Activated CD4-positive, alpha-beta T cell treated with anti-CD3 and anti-CD28 coated beads for 1 hour (primary cell): ENCODE data around the gene C6.
"Not testable (repeated sequence)": the region's sequence is repeated elsewhere in the genome, so short reads cannot be mapped to it uniquely, and the experiment has no call there.

Source experiments
- DNase-seq: peaks from one replicate; pipeline ENCODE4 v3.0.0-alpha.2; 2020

Gene C6

GRCh38 chr5:41196197-41196596 is 17.1 kb downstream of the C6 start:
- DNase-seq, result no peak

DNA sequence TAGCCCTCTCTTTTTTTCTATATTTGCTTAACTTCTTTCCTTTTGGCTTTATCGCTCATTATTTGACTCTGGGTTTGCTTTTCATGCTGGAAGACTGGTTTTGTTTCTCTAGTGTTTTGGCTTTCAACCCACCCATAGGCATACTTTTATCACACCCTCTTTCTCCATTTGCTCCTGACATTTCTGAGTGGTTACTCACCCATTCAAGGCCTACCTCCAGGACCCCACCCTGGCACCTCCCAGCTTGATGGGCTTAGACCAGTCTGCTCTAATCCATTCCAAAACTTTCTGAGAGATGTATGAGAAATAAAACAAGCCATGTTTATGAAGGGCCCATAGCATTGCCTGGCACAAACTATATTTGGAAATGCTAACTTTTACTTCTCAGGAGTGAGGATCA is 18.1 kb downstream of the C6 start:
- no peak for DNase-seq

GRCh38 chr5:41194339-41194738 is 19.0 kb downstream of the C6 start:
- no peak for DNase-seq

DNA sequence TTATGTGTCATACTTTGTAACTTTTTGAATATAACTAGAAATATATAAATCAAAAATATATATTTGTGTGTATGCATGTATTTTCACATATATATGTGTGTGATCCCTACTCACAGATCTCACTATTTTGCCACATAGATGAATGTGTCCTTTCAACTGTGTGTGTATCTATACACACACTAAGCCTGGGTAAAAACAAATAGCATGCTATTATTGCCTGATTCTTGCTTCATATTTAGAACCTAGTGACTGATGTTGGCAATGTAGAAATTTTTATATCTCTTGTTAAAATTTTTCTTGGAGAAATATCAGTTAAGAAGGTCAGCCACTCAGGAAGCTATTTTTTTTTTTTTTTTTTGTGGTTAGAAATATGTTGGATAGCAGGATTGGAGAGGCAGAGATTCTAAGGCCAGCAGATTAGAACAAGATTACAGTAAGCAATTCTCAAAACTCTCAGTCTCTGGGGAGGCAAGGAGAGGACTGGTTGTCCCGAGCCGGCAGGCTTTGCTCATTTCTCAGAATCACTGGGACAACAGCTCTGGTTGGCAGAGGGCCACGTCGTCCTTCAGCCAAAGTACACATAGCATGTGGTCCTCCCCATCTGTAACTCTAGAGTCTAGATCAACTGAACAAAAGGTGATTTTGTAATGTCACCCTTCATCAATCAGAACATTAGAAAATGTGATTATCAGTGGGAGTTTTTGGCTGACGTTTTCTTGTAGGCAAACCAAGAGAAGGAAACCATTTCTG is 19.7 kb downstream of the C6 start:
- no peak for DNase-seq

GRCh38 chr5:41191249-41191648 is 22.1 kb downstream of the C6 start:
- DNase-seq, result no peak

GRCh38 chr5:41186143-41186542 is 27.2 kb downstream of the C6 start:
- DNase-seq, result no peak

- not testable (repeated sequence) for DNase-seq
Measured at GRCh38 chr5:41183331-41183730, 30.0 kb downstream of the C6 start.

DNA sequence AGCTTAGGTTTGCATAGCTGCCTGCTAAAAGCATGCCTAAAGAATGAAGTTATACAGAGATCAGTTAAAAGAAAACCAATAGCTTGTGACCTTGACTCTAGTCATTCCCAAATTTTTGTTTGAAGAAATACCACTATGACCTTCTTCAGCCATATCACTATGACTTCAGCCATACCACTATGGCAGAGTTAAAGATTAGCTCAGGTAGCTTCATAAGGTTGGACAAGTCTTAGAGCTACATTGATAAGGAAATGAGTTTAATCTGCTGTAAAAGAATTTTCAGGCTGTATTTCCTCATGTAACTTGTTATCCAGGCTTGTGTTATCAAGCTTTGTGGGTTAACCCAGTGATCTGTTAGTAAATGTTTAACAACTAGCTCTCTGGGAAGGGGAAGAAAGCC is 30.7 kb downstream of the C6 start:
- no peak for DNase-seq

DNA sequence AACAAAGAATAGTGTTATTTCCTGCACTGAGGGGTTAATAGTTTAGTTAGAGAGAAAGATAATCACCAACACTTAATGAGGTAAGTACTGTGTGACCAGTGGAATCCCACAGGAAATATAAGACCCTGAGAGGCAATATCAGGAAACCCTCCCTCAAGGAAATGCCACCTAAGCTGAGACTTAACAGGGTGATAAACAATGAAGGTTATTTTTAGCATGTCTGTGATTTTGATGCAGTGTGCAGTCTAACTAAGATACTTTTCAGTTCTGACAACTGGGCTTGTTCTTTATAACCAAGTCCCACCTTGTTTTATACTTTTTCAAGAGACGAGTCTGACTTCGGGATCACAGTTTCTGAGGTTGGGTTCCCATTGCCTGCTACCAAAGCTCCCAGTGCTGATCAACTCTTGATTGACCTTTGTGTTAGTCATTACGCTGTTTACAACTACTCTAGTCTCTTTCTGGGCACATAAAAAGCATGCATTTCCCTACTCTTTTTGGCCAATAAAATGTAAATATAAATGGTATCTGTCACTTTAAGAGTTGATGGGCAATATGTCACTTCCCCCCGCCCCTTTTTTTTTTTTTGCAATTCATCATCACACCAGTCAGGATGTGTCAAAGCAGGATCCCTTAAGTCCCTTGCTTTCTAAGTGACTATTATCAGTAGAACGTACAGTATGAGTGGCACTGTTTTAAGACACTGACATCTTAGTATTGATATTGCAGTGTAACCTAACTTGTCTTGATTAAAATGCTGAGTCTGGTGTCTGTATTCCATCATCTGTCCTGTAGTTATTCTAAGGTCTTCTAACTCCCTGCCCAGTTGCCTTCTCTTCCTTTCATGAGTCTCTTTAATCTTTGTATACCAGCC is 31.4 kb downstream of the C6 start:
- no peak for DNase-seq

DNA sequence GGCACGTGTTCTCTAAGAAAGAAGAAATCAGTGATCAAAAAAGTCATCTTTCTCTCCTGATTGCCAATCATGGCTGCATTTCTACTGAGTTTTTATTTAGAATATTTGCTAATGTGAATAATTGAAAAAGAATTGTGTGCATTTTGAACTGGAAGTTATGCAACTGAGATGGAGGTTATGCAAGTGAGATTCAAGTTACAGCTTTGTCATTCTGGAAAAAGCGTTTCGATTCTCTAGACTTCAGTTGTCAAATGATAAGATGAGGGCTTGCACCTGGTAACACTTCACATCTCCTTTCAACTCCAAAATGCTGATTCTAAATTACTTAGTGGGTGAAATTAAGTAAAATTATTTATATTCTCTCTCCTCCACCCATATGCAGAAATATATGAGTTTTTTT is 36.4 kb downstream of the C6 start:
- DNase-seq, result no peak

DNA sequence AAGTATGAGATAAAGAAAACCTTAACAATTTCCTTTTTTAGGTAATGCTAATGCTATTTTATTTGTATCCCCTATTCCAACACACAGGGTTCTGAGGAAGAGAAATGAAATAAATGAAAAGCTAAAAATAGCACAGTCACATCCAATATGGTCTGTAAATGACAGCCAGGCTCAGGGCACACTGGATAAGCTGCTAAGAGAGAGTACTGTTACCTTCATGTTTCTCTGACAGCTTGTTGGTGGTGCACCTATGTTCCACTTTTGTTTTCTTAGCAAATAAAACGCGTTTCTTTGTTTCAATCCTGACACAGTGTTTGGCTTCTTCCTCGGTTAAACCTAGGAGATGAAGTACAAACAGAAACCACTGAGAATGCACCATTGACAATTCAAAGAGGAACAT is 41.3 kb downstream of the C6 start:
- DNase-seq, result no peak

DNA sequence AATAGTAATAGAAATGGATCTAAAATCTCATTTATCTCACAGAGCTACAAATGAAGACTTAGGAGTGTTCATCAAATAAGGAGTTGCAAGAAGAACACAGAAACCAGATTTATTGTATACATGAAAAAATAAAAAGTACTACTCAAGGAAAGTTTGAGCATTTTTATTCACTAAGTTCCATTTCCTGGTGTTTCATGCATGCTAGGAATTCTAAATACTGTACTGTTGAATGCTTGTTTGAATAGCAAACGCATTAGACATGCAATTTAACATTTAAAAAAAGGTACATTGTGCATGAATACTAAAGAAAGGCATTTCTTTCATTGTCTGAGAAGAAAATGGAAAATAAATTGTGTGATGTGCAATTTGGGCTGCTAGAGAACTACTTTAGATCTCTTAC is 52.1 kb downstream of the C6 start:
- no peak for DNase-seq

- no peak for DNase-seq
Measured at GRCh38 chr5:41157272-41157894, 55.9 kb downstream of the C6 start.

DNA sequence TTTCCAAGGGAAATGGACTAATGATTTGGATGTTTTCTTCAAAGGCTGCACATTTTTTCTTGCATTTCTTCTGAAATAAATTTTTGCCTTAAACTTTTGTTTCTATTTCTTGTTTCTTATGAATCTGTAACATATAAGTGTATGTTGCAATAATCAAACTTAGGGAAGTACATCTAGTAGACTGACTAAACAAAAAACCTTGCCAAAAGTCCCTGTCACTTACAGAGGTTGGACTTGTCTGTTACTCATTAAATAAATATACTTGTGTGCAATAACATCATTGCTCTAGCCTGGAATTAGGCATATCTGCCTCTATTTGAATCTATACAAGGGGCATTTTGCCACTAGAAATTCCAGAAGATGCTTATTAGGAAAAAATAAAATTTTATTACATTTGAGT is 56.6 kb downstream of the C6 start:
- DNase-seq, result no peak

GRCh38 chr5:41154491-41154890 is 58.8 kb downstream of the C6 start:
- no peak for DNase-seq

GRCh38 chr5:41151564-41151963 is 61.8 kb downstream of the C6 start:
- DNase-seq, result no peak

DNA sequence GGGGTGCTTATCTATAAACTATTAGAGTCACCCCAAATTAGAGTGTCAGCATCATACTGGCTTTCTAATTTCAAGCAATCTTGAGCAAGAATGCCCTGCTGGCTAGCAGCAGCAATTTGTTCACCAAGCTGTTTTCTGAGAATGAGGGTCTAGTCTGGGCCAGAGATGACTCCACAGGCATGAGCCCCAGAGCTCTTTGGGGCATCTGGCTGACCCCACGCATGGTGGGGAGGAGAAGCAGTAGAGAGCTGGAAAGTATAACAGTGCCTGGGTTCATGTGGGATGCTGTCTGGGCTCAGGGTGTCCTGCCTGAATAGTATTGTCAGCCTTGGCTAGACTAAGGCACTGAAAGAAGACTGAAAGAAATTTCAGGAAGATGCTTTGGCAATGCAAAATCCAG is 64.9 kb downstream of the C6 start:
- no peak for DNase-seq

GRCh38 chr5:41145306-41145705 is 68.0 kb downstream of the C6 start:
- no peak for DNase-seq

DNA sequence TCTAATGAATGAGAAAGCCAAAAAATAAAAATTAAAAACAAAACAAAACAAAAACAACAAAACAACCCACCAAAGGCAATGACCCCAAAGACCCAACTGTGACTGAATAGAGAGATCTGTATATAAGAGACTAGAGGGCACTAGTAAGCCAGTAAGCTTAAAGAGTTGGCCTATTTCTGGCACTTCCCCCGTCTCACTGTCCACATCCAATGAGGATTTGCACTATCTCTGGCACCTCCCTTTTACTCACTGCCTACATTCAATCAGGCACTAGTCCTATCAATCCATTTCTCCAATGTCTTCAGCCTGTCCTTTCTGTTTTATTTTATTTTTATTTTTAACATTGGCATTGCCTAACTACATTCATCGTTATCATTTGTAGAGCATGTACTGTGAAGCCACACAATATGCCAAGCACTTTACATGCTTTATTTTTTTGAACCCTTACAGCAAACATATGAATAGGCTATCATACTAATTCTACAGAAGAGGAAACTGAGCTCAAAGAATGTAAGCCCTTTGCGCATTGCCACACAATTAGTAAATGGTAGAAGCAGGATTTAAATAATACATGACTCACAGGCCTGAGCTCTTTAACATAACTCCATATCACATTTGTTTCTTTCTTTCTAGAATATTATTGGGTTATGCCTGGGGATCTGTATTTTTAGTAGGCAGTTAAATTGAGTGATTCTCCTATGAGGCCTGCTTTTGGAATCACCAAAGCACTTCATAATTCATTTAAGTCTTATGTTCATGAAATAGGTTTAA is 70.0 kb downstream of the C6 start:
- no peak for DNase-seq

DNA sequence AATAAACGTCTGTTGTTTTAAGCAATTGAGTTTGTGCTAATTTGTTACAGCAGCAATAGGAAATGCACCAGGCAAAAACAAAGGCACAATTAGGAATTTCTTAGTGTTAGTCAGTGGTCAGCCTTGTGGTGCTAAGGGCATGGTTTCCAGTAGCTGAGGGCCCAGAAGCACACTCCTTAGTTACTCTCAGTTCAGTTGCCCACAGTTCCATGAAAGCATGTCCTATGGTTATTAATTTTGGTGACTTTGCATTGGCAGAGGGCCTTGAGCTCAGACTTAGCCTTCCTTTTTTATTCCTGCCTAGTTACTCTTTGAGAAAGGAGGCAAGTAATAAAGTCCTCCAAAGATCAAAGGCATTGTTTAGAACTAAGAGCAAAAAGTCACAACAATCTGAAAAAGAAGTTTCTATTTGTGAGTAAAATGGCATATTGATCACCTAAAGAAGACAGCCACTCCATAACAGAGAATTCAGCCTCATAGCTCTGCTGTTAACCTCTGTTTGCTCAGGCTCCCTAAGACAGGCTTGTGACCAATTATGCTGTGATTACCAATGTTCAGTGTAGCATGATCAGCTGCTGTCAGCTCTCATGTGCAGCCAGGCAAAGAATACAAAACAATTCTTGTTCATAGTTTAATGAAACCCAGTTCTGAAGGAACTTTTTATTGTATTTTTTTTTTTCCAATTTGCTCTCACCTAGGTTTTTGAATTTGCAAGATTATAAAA is 85.2 kb downstream of the C6 start:
- DNase-seq, result no peak

DNA sequence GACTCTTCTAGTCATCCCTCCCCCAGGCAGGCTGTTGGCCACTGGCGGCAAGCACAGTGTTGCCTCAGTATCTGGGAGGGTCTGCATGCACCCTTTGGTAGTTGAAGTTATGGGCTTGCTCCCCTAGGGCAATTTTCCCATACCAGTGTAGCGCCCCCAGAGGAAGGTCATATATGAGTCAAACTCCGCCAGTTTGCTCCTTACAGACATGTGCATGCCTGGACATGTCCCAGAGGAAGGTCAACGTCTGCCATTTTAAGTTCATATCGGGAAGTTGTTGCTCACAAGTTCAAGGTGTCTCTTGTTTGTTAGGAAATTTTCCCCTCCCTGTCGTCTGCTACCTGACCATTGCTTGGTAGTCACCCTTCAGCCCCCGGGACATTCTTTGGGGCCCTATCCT is 90.9 kb downstream of the C6 start:
- DNase-seq, result no peak

DNA sequence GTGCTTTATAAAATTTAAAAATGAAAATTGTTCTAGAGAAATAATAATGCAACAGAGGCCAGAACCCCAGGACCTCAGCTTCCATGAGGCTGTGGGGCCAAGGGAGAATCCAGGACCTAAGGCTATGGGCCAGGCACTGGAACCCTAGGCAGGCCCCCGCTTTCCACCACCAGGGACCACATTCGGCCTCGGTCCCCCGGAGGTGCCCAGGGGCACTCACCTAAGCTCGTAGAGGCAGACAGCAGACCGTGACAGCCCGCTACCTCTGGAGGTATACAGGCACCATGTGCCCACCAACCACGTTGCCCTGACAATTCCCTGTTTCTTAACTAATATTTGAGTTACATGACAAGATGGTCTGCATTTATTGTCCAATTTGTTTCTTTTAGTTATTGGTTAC is 92.7 kb downstream of the C6 start:
- DNase-seq, result no peak

GRCh38 chr5:41118177-41118576 is 95.2 kb downstream of the C6 start:
- no peak for DNase-seq
